Muscle layer of duodenum (tissue), 2 donors: ENCODE measurements around the gene CCR3.
A peak's percentile ranks its signal among the peaks of the same experiment; 100 is the strongest.

Source experiments
- H3K27ac ChIP-seq: one replicate; pipeline ENCODE4 v1.7.0; 2013; ENCODE audit warnings: mild to moderate bottlenecking, low read length
- H3K27me3 ChIP-seq: one replicate; pipeline ENCODE4 v1.7.0; 2013; ENCODE audit warnings: low read depth, mild to moderate bottlenecking, control low read depth, low read length
- H3K36me3 ChIP-seq, 2 donors: one replicate each; pipeline ENCODE4 v1.7.0; 2013; ENCODE audit warnings: low read length in 2 of 2, control low read depth in 1 of 2, mild to moderate bottlenecking in 1 of 2; ENCODE audit not compliant: insufficient read depth in 2 of 2, control insufficient read depth in 1 of 2
- H3K4me1 ChIP-seq, 2 donors: one replicate each; pipeline ENCODE4 v1.7.0; 2013; ENCODE audit warnings: low read length in 2 of 2, mild to moderate bottlenecking in 2 of 2, control low read depth in 1 of 2, moderate library complexity in 1 of 2; ENCODE audit not compliant: insufficient read depth in 2 of 2, control insufficient read depth in 1 of 2
- H3K4me3 ChIP-seq, 2 donors: one replicate each; pipeline ENCODE4 v1.7.0; 2013; ENCODE audit warnings: low read length in 2 of 2, low read depth in 1 of 2, mild to moderate bottlenecking in 1 of 2
- H3K9me3 ChIP-seq, 2 donors: one replicate each; pipeline ENCODE4 v1.7.0; 2013; ENCODE audit warnings: low read length in 2 of 2, control low read depth in 1 of 2, mild to moderate bottlenecking in 1 of 2; ENCODE audit not compliant: control insufficient read depth in 1 of 2
- donor health status: healthy.

CCR3 gene

DNA sequence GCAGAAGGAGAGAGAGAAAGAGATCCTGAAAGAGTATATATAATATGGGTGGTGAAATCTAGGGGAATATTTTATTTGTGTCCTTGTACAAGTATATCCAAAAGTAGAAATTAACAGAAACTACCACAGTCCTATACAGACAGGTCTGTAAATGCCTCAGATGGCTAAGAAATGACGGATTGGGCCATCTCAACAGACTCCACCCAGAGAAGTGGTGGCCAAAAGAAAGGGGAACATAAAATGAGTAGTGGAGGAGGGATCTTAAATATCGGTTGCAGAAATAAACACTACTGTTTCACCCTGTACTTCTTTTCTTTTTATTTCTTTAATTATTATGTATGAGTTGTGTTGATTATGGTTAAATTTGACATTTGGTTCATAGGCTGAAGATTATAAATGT lies 47.7 kb downstream of the CCR3 start:
- Histone ChIP-seq H3K27ac (no peak overlapping the region), H3K4me1 (no peaks in the 10 kb centered on the region), H3K36me3 (no peaks in the 10 kb centered on the region), H3K4me3 (no peak overlapping the region), H3K9me3 (no peaks in the 10 kb centered on the region), H3K27me3 (no peaks in the 10 kb centered on the region)

DNA sequence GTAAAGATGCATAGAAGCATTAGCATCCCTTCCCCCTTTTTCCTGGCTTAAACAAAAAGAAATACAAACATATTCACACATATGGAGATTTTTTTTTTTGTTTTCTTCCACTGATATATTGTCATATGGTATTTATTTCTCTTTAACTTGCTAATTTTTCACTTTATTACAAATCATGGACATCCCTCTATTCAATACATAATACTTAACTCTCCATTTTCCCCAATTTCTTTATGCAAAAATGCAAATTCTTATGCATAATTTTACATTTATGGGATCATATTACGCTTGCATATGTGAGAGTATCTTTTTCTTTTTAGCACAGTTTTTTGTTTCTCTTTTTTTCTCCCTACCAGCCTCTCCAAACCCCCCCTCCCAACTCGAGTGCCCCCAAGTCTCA lies 48.8 kb downstream of the CCR3 start:
- Histone ChIP-seq H3K36me3 (no peaks in the 10 kb centered on the region), H3K27ac (no peak overlapping the region), H3K4me1 (no peaks in the 10 kb centered on the region), H3K9me3 (no peaks in the 10 kb centered on the region), H3K4me3 (no peak overlapping the region), H3K27me3 (no peaks in the 10 kb centered on the region)

DNA sequence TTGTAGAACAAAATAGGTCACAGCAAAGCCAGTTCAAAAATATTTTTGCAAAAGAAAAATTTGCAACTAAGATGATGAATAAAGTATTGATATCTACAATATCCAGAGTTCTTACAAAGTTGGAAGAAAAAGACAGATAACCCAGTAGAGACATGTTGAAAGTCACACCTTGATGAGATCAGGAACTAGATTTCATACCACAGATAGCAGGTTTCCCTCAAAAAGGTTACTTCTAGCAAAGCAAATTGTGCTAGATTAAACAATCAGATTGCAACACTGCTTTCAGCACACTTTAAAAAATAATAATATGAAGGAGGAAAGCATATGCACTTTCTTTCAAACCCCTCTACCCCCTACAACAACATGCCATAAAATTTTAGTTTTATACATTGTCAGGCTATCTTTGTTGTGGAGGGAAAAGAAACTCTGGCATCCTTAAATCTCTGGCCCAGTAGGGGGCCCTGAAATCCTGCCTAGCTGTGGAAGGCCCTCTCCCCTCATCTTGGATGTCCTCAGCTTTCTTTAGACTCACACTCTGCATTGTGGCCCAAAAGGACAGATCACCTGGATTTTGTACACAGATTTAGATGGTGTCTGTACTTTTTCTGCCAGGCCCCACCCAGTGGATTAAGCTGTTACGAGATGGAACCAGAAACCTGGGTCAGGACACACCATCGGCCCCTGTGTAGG lies 50.9 kb downstream of the CCR3 start:
- Histone ChIP-seq H3K4me3 (no peak overlapping the region), H3K9me3 (no peaks in the 10 kb centered on the region), H3K36me3 (no peaks in the 10 kb centered on the region), H3K4me1 (no peaks in the 10 kb centered on the region), H3K27ac (no peak overlapping the region), H3K27me3 (no peaks in the 10 kb centered on the region)

DNA sequence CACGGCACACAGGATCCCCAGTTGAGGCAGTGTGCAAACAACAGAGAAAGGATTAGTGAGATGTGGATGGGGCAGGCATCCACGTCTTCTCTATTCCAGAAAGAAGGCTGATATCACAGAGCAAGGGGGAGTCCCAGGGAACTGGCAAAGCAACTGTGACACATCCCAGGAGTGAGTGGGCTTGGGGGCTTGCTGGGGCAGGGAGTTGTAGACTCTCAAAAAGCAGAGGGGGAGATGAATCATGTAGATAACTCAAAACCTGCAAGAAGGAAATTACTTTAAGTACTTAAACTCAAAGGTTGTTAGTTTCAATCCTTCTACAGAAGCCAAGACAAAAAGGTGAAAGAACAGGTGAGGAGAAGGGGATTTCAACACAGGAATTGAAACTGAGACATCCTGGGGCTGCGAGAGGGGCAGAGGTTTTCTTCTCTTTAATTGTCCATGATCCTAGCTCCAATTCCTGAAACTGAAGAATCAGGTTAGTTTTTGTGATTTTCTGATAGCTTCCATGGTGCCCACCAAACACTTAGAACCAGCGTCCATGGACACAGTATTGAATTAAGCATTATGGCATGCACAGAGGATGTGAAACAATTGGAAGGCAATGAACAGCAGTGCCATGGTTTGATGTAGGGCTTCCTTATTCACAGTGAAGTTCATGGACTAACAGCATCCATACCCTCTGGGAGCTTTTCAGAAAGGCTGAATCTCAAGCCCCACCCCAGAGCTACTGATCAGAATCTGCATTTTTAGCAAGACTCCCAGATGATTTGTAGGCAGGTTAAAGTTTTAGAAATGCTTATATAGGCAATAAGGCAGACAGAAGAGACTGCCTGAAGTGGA lies 52.0 kb downstream of the CCR3 start:
- Histone ChIP-seq H3K9me3 (no peaks in the 10 kb centered on the region), H3K27ac (no peak overlapping the region), H3K4me1 (no peaks in the 10 kb centered on the region), H3K27me3 (no peaks in the 10 kb centered on the region), H3K4me3 (no peak overlapping the region), H3K36me3 (no peaks in the 10 kb centered on the region)

DNA sequence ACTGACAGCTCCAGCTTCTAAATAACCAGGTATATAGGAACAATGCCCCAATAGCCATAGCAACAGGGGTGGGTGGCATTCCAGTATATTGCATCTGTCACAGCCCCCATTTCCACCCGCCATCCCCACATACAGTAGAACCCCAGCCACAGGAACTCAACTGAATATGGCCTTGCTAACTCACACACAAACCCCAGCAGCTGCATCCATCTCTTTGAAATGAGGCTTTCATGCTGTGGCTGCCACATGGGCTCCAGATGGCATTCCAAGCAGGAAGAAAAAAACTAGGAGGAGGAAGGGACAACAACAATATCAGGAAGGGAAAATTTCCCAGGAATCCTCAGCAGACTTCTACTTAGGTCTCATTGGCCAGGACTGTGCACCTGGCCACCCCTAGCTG lies 54.6 kb downstream of the CCR3 start:
- H3K4me1 ChIP-seq = no peaks in the 10 kb centered on the region
- no peak overlapping the region for H3K4me3 ChIP-seq
- H3K27me3 ChIP-seq = no peaks in the 10 kb centered on the region
- no peak overlapping the region for H3K27ac ChIP-seq
- H3K36me3 ChIP-seq = no peaks in the 10 kb centered on the region
- H3K9me3 ChIP-seq = no peaks in the 10 kb centered on the region

DNA sequence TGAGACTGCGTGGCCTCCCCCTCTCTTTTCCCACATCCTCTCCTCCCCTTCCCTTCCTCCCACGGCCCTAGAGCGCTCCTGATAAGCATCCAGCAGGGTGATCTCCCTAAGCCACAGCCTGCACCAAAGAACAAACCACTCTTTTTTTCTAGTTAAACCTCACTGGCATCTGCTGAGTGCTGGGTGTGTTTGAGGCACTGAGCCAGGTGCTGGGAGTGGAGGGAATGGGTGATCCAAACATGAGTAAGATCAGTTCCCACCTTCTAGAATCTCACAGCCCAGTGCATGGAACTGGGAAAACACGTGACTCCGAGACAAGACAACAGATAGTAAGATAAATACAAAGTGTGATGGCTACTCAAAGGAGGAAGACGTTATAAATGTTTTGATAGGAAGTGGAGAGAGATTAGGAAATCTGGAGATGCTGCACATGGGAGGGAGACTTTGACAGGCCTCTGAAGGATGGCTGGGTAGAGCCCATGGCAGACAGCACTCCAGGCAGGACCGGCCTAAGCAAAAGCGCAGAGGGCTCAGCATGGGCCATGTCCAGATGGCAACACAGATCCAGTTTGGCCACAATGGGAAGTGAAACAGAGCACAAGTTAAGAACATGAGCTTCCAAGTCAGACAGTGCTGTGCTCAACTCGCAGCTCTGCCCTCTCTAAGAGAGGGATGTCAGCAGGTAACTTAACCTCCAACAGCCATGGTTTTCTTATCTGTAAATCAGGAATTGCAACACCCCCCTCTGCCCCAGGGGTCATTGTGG lies 55.6 kb downstream of the CCR3 start:
- Histone ChIP-seq H3K27me3 (no peaks in the 10 kb centered on the region), H3K27ac (peak overlapping the region; percentile 11), H3K9me3 (no peaks in the 10 kb centered on the region), H3K4me3 (no peak overlapping the region), H3K4me1 (no peaks in the 10 kb centered on the region), H3K36me3 (no peaks in the 10 kb centered on the region)

DNA sequence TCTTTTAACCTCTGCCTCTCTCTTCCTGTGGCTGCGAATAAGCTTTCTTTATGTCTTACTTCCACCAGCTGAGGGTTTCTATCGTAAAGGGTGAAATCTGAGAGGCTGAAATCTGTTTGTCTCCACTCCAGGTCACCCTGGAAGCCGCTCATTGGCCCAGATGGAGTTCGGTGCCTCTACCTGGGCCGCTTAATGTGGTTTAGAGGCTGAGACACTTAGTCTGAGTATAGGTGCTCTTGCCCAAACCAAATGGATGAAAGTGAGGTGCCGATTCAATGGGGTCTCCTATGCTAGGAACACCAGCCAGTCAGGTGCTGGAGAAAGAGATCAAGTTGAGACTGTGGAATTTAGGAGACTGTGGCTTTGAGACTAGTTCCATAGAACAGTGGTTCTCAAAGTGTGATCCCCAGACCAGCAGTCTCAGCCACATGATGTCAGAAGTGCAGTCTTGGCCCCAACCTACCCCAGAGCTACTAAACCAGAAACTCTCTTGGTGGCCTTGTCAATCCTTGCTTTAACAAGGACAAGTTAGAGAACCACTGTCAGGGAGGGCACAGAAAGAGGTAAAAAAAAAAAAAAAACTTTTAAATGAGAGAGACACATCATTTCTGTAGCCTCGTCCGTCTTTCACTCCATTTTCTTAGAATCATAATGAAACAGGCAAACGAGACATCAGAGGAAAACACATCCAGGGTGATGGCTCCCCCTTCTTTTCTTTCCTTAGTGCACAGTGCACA lies 56.8 kb downstream of the CCR3 start:
- Histone ChIP-seq H3K9me3 (no peaks in the 10 kb centered on the region), H3K4me1 (no peaks in the 10 kb centered on the region), H3K27ac (peak overlapping the region; percentile 20), H3K4me3 (no peak overlapping the region), H3K36me3 (no peaks in the 10 kb centered on the region), H3K27me3 (no peaks in the 10 kb centered on the region)

DNA sequence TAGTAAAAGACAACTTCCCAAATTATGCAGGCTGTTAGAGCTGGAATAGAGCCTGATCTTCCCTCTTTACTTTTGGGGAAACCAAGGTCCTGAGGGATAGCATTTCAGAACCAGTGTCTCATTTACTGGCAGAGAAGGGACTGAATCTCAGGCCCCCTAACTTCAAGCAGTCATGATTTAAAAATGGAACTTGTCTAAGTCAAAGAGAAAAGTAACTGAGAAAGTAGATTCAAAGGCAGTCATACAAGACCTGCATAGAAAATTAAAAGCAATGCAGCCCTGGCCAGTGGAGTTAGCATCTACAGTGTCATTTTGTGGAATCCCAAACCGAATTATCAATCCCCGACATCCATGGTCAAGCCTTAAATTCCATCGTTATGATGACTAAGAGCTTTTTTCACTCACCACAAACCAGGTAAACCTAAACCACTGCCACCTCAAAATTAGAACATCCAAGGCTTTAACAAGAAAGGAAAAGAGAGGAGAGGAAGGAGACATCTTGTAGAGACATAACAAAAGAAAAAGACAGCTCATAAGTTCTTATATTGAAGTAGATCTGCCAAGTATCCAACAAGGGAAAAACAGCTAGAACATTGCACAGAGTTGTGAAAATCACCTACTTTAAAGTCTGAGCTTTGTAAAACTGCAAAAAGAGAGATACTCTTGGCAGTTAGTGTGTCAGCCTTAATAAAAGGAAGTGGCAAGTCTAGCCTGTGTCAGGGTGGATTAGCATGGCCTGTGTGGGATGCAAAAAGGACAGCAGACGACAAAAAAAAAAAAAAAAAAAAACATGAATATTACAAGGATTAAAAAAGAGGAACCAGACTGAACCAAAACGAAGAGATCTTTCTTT lies 57.6 kb downstream of the CCR3 start:
- Histone ChIP-seq H3K9me3 (no peaks in the 10 kb centered on the region), H3K27me3 (no peaks in the 10 kb centered on the region), H3K4me3 (no peak overlapping the region), H3K4me1 (no peaks in the 10 kb centered on the region), H3K36me3 (no peaks in the 10 kb centered on the region), H3K27ac (no peak overlapping the region)

DNA sequence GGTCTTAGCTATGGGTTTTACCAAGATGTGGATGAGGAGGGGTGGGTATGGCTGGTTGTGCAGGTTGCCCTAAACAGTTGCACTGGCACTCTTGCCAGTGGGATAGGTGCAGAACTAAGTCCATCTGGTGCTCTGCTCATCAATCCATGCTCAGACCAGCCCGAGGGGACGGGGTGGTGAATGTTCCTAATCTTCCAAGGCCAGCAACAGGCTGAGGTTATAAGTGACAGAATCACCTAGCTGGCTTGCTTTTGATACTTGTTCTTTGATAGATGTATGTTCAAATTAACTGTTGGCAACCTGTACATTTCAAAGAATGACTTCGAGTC lies 58.2 kb downstream of the CCR3 start:
- no peaks in the 10 kb centered on the region for H3K27me3 ChIP-seq
- no peaks in the 10 kb centered on the region for H3K9me3 ChIP-seq
- no peaks in the 10 kb centered on the region for H3K36me3 ChIP-seq
- no peak overlapping the region for H3K27ac ChIP-seq
- no peaks in the 10 kb centered on the region for H3K4me1 ChIP-seq
- no peak overlapping the region for H3K4me3 ChIP-seq

DNA sequence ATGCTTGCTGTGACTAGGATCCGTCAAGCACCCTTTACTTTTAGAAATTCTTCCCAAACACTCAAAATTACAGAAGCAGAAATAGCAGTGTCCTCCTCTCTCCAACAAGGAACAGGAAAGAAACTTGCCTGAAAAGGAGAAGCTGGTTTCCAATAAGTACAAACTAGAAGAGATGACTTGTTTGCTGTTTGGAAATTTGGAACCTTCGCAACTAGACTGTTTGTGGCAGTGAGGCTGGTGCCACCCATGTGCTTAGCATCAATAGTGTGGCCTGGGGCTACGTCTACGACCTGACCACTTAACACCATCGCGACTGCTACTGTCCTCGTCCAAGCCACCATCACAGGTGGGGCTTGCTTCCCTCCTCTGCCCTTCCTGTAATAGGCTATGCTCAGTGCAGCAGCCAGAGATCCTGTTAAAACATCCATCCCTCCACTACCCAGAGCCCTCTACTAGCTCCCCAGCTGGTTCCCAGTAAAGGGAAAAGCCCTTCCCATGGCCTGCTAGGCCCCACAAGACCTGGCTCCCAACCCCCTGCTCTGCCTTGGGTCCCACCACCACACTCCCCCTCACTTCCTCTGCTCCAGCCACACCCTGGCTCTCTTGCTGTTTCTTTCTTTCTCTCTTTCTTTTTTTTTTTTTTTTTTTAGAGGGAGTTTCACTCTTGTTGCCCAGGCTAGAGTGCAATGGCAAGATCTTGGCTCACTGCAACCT lies 59.0 kb downstream of the CCR3 start:
- H3K4me1 ChIP-seq = no peaks in the 10 kb centered on the region
- H3K9me3 ChIP-seq = no peaks in the 10 kb centered on the region
- H3K27me3 ChIP-seq = no peaks in the 10 kb centered on the region
- no peak overlapping the region for H3K4me3 ChIP-seq
- H3K27ac ChIP-seq = peak overlapping the region; percentile 1
- no peaks in the 10 kb centered on the region for H3K36me3 ChIP-seq
